Activated T-helper 9 cell treated with anti-CD3 and anti-CD28 coated beads, Interleukin-2, amount 50 U/mL, for 16 hours (primary cell): ENCODE results near the gene TRMT61A.
"Not testable (repeated sequence)": the region's sequence is repeated elsewhere in the genome, so short reads cannot be mapped to it uniquely, and the experiment has no call there.

ENCODE experiments used
- DNase-seq: peaks from one replicate; pipeline ENCODE4 v3.0.0-alpha.2; 2020; ENCODE audit warnings: low read depth

TRMT61A gene

GRCh38 chr14:103523575-103523954, 5.4 kb upstream of the TRMT61A start:
- no peak for DNase-seq

GRCh38 chr14:103524002-103524935, 4.7 kb upstream of the TRMT61A start:
- DNase-seq = no peak

GRCh38 chr14:103525430-103526246, 3.4 kb upstream of the TRMT61A start:
- not testable (repeated sequence) for DNase-seq

- no peak for DNase-seq
Measured at GRCh38 chr14:103526247-103526913, 2.6 kb upstream of the TRMT61A start.

GRCh38 chr14:103526914-103527248, 2.1 kb upstream of the TRMT61A start:
- no peak for DNase-seq

- DNase-seq = no peak
Measured at GRCh38 chr14:103527408-103528145, 1.4 kb upstream of the TRMT61A start.

- no peak for DNase-seq
Measured at GRCh38 chr14:103528146-103528586, 830 bp upstream of the TRMT61A start.

GRCh38 chr14:103529383-103530365, 678 bp downstream of the TRMT61A start:
- DNase-seq = no peak

- DNase-seq = no peak
Measured at GRCh38 chr14:103530390-103530789, 1.4 kb downstream of the TRMT61A start.

- DNase-seq = no peak
Measured at GRCh38 chr14:103530831-103531230, 1.8 kb downstream of the TRMT61A start.

- DNase-seq = no peak
Measured at GRCh38 chr14:103531421-103532215, 2.6 kb downstream of the TRMT61A start.

- no peak for DNase-seq
Measured at GRCh38 chr14:103532216-103533136, 3.5 kb downstream of the TRMT61A start.

GRCh38 chr14:103533137-103533998, 4.4 kb downstream of the TRMT61A start:
- no peak for DNase-seq

- DNase-seq = no peak
Measured at GRCh38 chr14:103533999-103534575, 5.1 kb downstream of the TRMT61A start.

GRCh38 chr14:103534576-103535061, 5.6 kb downstream of the TRMT61A start:
- no peak for DNase-seq

- DNase-seq = no peak
Measured at GRCh38 chr14:103535081-103535890, 6.3 kb downstream of the TRMT61A start.
